HG02870 (cell line): ENCODE data around the gene IL12A.

Experiments used
- ATAC-seq: cut with Tn5 transposase; IDR thresholded peaks from one replicate; pipeline ENCODE4 v1.9.1; 2021; ENCODE audit warnings: mild to moderate bottlenecking, moderate library complexity; ENCODE audit not compliant: unreplicated experiment

IL12A gene

DNA sequence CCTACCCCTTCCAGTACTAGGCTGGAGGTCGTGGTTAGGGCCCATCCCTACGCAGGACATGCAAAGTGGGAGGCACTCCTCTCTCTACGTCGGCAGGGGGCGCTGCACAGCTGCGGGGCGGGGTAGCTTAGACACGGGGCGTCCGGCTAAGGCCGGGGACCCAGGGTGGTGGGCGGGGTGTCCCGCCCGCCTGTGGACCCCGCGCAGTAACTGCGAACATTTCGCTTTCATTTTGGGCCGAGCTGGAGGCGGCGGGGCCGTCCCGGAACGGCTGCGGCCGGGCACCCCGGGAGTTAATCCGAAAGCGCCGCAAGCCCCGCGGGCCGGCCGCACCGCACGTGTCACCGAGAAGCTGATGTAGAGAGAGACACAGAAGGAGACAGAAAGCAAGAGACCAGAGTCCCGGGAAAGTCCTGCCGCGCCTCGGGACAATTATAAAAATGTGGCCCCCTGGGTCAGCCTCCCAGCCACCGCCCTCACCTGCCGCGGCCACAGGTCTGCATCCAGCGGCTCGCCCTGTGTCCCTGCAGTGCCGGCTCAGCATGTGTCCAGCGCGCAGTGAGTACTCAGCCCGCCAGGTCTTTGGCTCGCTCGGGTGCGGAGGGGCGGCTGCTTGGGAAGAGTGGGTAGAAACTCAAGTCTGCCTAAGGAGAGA is at the start of gene IL12A:
Gene IL12A (plus strand): TSS at position 219 of the 655 bp plus-strand sequence.
- peak; percentile 90 for ATAC-seq

DNA sequence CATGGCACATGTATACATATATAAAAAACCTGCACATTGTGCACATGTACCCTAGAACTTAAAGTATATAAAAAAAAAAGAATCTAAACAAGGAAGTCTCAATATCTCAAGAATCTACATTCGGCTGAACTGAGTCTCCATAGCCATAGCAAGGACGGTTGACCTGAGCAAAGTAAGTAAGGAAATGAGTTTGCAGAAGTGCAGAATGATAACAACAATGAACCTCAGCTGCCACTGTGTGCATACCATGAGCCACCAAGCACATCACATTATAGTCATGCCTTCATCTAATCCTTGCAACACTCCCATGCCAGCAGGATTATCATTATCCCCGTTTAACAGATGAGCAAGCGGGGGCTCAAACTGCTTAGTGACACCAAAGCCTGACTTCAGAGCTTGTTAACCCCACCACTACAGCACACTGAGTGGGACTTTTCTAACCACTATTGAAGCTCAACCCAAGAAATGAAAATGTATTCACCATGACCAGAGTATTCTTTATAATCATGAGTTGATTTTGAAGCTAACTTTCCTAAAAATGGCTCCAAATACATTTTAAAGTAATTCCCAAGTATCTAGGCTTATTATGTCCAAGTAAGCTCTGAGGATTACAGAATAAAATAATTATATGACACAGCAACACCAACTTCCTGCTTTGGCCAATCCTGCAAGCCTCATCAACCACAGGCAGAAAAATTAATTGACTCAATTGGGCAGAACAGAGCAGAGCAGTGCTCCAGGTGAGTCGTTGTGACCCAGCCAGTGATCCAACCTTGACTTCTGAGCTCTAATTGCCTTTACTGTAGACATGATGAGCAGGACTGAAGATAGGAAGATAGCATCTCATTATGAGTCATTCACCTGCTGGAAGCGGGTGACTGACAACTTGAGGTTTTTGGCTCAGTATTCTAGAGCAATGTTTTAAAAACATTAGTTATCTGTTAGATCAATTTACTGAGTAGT is 47.3 kb upstream of the IL12A start:
- ATAC-seq = peak; percentile 82

DNA sequence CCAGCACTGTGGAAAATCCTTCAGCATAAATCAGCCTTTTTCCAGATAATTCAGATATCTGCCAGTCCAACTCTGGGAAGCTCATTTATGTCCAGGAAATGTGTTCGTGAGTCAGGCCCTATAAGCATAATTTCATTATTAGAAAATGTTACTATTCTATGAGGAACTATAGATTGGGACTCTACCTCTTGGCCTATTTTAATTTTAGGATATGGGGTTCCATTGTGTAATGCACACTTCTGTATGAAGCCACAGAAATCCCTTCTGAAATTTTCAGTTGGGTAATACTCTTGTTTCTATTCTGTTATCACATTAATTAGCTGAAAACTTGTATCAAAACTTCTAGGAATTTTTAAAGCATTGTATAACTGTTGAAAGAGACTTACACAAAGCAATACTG is 43.9 kb upstream of the IL12A start:
- no peak for ATAC-seq

DNA sequence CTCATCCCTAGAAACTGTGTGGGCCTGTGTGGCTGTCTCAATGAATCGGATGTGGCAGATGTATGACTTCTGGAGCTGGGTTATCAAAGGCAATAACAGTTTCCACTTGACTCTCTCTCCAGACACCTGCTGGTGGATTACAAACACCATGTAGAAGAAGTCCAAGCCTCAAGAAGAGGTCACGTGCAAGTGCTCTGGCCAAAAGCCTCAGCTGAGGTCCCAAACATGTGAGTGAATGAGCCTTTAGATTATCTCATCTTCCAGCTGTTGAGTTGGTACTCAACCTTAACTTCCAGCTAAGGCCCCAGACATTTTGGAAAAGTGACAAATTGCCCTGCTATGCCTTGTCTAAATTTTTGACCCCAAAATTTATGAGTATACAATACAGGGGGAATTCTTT is 42.7 kb upstream of the IL12A start:
- ATAC-seq = no peak

DNA sequence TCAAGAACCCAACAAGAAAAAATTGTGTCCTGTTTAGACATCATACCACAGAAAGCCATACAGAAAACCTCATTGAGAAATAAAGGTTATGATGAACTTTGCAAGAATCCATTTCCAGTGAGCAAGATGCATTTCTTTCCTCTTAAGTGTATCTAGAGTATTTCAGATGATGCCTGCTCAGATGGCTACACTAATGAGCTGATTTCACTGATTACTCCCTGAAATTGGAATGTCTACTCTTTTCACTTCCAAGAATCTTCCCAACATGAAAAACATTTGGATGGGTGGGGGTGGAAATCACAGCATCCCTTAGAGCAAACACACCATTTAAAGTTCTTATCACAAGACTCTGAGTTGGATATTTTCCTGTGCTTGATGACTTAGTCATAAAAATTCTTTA is 41.4 kb upstream of the IL12A start:
- no peak for ATAC-seq

DNA sequence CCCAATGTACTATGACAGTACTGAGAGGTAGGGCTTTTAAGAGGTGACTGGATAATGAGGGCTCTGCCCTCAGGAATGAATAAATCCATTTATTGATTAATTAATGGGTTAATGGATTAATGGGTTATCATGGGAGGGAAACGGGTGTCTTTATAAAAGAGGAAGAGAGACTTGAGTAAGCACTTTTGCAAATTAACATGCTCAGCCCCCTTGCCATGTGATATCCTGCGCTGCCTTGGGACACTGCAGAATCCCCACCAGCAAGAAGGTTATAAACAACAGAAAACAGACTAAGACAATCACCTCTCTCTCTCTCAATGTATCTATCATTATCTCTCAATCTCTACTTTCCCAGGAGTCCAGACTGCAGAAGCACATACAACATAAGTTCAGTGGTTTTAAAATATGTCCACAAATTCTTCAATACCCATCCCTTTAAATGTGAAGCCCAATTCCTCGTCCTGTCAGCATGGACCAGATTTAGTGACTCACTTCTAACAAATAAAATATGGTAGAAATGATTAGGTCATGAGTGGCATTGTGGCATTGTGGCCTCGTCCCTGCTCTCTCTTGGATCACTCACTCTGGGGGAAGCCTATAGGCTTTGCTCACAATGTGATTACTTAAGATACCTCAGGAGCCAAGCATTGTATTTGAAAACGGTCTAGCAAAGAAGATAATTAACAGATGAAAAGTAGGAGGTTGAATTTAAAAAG is 40.0 kb upstream of the IL12A start:
- ATAC-seq = no peak

DNA sequence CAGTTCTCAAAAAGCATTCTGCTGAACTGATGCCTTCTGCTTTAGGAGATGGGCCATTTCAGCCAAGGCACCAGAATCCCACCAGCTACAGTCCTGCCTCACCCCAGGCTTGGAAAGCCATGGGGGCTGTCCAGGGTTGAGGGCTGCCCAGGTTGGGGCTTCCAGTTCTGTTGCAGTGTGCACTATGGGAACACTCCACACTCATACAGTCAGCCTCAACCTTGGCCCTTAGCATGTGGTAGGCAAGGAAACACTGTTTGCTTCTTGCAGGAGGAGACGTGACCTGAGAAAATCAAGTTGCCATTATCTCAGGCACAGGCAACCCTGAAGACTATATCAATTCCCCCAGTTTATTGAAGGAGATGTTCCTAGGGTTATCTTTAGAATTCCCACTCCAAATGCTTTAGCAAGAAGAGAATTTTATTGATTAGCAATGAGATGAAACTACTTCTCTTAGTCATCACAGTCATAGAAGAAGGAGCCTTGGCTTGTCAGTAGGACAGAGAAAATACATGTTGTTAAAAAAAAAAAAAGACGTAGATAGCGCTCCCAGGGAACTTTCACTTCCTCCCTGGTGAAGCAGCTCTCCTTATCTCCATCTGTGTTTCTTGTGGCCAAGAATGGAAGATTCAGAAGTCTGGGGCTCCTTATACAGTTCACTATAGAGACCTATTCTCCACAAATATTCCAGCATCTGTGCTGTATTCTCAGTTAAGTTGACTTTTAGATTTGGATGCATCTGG is 38.3 kb upstream of the IL12A start:
- ATAC-seq = peak; percentile 88

DNA sequence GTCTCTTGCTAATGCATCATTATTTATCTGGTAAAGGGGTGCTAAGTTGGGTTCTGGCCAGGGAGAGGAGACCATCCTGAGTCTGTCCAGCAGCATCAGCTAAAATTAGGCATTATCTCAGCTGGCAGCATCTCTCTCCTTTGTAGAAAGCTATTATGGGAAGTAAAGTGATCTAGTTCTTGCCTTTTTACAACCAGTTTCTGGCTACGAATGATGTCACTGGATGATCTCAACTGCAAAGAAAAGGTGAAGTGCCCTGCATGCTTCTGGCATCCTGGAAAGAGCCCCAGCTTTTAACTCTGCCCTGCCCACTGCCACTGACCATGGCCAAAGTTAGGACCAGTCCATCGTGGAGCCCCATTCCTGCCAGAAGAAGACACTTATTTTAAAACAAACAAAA is 37.1 kb upstream of the IL12A start:
- no peak for ATAC-seq

DNA sequence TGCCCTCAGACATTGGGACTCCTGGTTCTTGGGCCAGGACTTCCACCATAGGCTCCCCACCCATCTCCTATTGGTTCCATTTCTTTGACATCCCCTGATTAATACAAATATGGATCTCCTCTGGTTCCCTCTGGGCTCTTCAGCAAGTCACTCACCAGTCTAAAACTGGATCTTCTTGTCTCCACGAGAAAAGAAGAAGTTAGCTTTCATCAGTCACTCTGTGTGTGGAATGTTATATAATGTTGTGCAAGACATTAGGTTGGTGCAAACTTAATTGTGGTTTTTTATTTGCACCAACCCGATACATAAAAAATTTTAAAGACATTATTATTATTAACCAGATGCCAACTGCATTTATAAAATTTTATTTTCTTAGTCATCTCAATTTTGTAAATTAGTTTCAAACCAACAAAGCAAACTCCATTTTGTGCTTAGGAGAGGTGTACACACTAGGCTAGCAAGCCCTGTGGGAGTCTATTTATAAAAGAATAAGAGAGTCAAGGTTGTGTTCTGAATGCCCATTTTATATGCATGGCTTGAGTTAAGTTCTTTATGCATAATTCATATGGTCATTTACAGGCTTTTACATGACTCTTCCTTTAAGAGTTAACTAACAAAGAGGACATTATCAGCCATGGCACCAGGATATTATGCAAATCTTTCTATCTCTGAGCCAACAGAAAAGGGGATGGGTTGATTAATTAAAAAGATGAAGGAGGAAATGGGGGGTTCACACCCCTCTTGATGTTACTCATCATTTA is 35.1 kb upstream of the IL12A start:
- no peak for ATAC-seq

DNA sequence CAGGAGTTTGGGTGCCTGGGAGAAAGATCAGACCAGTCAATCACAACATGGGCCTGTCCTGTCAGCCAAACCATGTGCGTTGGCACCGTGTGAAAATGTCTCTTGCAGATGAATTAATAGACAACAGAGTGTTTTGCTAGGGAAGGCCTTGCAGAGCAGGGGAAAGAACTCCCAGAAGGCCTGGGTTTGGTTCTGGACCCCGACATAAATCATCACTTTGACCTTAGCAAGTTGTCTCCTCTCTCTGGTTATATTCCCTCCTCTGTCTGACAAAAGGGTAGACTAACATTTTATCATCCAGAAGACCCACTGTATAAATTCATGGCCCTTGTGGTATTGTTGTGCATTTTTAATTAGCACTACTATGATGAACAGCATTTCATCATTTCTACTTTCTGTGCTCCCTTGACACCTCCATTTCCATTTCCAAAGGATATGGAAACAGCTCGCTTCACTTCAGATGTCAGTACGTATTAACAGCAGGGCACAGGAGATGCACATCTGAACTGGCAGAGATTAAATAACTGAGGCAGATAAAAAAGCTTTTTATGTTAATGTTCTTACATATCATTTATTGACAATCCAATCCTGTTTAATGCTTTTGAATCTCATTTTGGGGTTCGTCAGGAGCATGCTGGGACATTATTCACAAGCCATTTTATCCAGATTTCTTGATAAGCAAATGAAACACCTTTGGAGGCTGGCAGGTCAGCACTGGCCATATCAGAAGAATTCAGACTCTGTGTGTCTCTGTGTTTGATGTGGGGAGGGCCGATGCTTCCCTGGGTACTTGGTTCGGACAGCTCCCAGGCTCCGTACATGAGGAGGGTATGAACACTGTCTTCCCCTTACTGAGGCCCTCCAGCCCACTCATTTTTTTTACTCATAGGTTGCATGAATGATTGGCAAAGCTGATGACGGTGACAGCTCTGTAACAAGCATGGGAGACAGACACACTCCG is 28.2 kb upstream of the IL12A start:
- no peak for ATAC-seq

DNA sequence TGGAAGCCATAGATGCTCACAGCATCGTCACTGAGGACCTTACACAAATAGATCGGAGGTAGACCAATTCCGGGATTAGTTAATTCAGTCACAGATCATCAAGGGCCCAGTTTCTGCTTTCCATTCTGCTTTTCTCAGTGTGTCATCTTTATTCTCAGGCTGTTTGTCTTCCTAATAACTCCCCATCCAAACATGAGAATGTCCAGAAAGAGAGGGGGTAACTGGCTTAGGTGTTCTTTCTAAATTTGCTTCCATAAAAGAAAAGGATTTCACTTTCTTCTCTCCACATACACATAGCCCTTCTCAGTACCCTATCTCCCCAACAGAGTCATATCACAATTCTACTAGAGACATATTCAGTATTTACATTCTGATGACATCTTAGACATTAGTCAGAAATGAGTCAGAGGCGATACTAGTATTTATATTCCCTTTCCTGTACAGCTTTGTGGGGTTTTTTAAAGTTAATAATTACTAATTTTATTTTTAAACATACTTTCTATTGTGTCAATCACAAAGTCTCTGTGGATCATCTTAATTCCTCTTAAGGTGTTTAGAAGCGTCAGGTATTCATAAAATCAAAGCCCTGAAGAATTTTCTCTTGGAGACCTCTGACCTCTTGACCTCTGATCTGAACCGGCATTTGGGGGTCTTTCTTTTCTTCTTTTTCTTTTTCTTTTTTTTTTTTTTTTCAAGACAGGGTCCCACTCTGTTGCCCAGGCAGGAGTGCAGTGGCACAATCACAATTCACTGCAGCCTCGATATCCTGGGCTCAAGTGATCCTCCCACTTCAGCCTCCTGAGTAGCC is 24.3 kb upstream of the IL12A start:
- ATAC-seq = peak; percentile 100

DNA sequence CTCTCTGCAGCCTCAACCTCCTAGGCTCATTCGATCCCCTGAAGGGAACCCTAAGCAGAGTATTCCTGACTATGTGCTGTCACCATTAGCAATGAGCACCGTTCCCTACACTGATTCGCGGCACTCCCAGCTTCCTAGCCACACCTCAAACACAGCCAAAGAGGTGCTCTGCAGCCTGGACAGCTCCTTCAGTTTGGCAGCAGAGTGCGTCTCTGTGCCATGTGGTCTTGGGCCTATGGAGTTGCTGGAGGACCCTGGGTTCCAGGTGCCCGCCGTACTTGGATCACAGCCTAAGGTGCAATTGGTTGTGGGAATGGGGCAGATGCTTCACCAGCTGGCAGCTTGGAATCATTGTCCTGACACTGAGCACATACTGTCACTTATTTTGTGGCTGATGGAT is 17.3 kb upstream of the IL12A start:
- no peak for ATAC-seq

DNA sequence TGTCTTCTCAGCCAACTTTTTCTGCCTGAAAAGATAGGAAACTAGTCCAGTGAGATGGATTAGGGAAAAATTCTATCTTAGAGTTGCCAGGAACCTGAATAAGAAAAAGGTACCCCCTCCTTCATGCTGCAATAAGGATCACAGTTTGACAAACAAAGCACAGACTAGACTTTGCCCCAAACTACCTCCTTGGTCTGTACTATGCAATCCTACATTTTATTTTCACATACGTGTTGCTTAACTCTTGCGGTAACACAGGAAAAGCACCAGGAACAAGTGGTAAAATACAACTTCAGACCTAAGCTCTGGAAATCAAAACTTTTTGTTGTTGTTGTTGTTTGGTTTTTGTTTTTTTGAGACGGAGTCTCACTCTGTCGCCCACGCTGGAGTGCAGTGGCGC is 11.3 kb upstream of the IL12A start:
- ATAC-seq = no peak

DNA sequence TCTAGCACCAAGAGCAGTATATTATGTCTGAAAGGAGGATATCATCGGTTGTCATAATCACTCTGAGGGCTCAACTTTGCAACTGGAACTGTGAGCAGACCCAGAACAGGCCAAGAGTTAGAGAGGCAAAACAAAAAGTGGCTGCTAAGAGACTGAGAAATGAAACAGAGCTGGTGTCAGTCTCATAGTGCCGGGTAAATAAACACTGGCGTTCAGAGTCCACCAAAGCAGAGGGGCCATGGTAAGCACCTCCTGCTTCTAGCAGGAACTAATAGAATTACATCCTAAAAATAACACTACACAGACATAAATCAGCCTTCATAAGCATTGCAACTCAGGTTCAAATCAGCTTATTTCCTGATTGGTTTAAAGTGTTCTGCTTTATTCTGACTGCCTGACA is 10.3 kb upstream of the IL12A start:
- ATAC-seq = peak; percentile 97

DNA sequence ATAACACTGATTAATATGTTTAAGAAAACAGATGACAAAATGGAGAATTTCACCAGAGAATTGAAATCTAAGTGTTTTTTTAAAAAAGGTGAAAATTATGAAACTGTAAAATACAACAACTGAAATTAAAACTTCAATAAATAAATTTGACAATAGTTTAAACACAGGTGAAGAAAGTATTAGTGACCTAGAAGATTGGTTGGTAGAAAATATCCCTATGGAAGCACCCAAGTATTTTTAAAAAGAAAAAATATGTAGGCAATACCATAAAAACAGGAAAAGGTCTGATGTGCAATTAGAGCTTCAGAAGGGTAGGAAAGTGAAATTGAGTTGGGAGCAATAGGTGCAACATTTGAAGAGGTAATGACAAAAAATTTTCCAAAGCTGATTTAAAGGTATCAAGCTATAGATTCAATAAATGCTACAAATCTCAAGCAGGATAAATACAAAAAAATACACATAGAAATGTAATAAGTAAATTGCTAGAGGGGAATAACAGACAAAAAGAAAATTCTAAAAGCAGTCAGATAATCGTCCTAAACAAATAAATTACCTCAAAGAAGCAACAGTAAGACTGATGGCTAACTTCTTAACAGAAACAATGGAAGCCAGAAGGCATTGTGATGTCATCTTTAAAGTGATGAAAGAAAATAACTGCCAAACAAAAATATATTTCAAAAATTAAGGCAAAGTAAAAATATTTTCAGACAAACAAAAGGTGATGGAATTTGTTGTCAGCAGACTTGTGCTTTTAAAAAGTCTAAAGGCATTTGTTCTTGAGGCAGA is 9.5 kb upstream of the IL12A start:
- no peak for ATAC-seq

DNA sequence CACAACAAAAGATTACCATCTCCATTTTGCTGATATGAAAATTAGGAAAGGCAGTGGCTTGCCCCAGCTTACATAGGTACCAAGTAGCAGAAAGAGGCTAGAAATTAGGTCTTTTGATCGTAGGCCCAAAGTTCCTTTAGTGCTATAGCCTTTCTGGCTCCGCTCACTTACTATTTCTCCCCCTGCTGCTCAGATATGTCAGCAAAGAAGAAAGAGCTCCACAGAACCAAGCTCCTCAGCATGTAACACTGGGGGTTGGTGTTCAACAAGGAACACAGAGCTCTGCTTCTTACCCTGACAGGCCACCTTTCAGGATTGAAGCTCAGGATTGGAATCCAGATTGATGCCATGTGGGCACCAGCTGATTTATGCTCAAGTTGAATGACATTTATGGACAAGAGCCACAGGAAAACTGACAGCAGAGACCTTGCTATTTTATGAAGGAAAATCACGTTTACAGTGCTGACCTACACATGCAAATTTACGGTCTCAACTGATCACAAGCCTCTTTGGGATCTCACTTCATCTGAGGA is 6.1 kb upstream of the IL12A start:
- no peak for ATAC-seq

DNA sequence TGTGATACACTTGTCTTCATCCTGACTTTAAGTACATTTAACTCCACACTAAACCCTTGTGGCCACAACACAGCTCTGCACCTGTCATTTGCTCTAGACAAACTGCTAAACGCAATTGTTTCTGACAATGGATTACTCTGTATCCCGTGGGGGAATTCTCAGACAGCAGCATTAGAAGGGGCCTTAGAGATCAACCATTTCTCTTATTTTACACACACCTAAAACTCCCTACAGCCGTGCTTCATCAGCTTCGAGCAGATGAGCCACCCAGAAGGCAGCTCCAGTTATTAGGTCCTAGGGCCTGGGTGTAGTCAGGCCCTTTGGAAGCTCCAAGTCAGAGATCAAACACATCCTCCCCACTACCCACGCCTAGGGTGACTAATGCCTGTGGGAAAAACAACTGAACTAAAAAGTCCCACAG is 1.3 kb upstream of the IL12A start:
- no peak for ATAC-seq
